Mononuclear cell (primary cell): ENCODE data around the gene PRDM1. TPM values are rescaled to one million over a fixed set of nuclear protein-coding genes. Genes with fewer than 3 reads are reported as not detected.

Experiments
- H3K27me3 ChIP-seq: 2 replicates; pipeline ENCODE4 v1.6.0; 2011; ENCODE audit warnings: low read length, control low read depth; ENCODE audit not compliant: insufficient read depth
- H3K4me1 ChIP-seq: 2 replicates; pipeline ENCODE4 v1.5.1; 2011; ENCODE audit warnings: mild to moderate bottlenecking, low read length, control low read depth; ENCODE audit not compliant: insufficient read depth
- H3K4me3 ChIP-seq: 2 replicates; pipeline ENCODE4 v1.5.1; 2011; ENCODE audit warnings: mild to moderate bottlenecking, low read length, moderate library complexity
- H3K9me3 ChIP-seq: 2 replicates; pipeline ENCODE4 v1.5.1; 2011; ENCODE audit warnings: low read depth, mild to moderate bottlenecking, control low read depth, low read length
- total RNA-seq: library from RNA; depleted of rRNA; stranded (reverse); fragments of >200 nt; gene quantifications from one replicate; pipeline ENCODE4 v1.2.3, GENCODE V29; 2012

The PRDM1 gene
- total RNA-seq, 1 donor, result 87.0 TPM

DNA sequence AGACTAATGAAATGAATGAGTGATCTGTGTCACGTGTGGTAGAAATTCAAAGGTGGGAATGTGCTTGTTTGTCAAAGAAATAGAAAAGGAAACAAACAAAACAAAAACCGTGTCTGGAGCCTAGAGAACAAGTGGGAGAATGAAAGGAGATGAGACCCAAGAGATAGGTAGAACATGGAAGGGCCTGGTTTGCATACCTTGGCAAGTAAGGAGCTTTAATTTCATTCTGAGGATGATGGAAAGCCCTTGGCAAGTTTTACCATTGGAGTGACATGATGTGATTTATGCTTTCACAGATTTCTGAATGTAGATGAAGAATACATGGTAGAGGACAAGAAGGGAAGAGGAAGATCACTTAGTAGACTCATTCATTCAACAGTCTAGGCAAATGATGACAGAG is 26.8 kb upstream of the PRDM1 start:
- H3K9me3 ChIP-seq, result no peaks in the 10 kb centered on the region
- peaks cover 4% of the 10 kb centered on the region for H3K4me1 ChIP-seq
- no peak overlapping the region for H3K4me3 ChIP-seq
- no peaks in the 10 kb centered on the region for H3K27me3 ChIP-seq

DNA sequence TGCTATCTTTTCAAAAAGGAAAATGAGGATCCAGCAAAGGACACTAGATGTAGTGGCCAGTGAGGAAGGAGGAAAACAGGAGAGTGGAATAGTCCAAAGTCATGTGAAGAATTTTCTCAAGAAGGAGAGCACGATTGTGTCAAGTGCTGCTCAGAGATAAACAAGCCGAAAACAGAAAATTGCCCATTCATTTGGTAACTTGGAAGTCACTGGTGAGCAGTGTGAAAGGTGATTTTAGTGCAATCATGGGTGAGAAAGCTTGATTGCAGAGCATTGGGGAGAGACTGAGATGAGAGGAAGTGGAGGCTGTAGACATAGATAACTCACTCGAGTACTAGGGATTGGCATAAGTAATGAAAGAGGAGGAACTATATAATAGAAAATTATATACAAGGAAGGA is 26.0 kb upstream of the PRDM1 start:
- Histone ChIP-seq H3K27me3 (no peaks in the 10 kb centered on the region), H3K4me3 (no peak overlapping the region), H3K4me1 (peaks cover 4% of the 10 kb centered on the region), H3K9me3 (no peaks in the 10 kb centered on the region)

DNA sequence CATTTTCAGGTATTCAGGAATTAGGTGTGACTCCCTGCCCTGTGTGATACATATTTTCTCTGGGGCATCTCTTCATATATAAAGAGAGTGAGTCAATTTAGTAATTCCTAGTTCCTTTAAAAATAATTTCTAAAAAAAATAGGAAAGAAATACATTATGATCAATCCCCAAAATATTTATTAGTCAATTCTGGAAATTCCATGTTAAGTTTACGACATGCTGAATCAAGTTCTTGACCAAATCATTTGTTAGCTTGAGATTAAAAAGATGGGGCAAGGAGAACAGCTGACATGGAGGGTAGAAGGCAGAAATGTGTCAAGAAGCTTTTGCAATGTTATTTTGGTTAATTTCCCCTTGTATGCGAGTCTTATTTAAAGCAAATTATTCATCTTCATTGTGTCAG is 22.7 kb upstream of the PRDM1 start:
- Histone ChIP-seq H3K4me1 (no peaks in the 10 kb centered on the region), H3K4me3 (no peak overlapping the region), H3K9me3 (no peaks in the 10 kb centered on the region), H3K27me3 (no peaks in the 10 kb centered on the region)

DNA sequence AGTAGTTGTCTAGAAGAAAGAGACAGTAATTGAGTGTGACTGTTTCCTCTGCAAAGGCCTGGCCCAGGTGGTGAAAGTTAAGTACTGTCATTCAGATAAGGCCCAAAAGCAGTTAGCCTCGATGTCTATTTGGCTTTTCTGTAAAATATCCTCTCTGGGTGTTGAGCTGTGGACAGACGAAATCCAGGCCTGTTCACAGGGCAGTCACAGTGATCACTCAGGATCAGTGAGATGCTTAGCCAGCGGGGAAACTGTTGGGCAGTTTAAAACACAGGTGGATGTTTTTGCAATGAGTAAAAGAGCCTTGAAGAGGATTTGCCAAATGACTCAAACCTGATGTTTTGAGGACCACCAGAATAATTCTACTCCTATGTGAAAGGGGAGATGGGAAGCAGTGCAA is 22.0 kb upstream of the PRDM1 start:
- H3K4me1 ChIP-seq, result no peaks in the 10 kb centered on the region
- H3K4me3 ChIP-seq, result no peak overlapping the region
- H3K9me3 ChIP-seq, result no peaks in the 10 kb centered on the region
- H3K27me3 ChIP-seq, result no peaks in the 10 kb centered on the region

DNA sequence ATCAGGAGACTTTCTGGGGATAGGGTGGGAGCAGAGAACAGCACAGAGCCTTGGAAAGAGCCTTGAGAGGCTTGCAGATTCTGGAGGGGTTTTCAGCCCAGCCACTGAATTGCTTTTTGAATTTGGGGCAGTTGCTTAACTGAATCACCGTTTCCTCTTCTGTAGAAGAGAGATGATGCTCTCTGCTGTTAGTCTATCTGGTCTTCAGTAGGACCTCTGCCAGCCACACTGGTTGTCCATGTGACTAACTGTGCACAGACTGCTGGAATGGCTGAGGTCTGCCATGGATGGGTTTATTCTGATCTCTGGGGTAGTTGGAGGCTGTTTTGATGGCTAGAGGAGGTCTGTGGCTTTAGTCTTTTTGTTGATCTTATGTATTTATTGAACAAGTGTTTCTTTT is 21.4 kb upstream of the PRDM1 start:
- H3K4me1 ChIP-seq, result no peaks in the 10 kb centered on the region
- no peak overlapping the region for H3K4me3 ChIP-seq
- H3K9me3 ChIP-seq, result no peaks in the 10 kb centered on the region
- no peaks in the 10 kb centered on the region for H3K27me3 ChIP-seq

DNA sequence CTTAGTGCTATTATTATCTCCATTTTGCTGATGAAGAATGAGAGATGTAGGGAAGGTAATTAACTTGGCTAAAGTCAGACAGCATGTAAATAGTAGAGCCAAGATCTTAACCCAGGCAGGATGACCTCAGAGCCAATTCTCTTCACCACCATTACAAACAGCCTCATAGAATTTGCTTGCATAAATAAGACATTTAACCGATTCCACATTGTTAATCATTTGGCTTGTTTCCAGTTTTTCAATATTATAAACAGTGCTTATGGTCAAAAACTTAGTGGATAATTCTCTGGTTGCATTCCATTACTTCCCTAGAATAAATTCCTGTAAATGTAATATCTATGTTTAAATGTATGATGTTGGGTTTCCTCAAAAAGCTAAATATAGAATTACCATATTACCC is 19.1 kb upstream of the PRDM1 start:
- Histone ChIP-seq H3K4me1 (no peaks in the 10 kb centered on the region), H3K9me3 (no peaks in the 10 kb centered on the region), H3K27me3 (no peaks in the 10 kb centered on the region), H3K4me3 (no peak overlapping the region)

DNA sequence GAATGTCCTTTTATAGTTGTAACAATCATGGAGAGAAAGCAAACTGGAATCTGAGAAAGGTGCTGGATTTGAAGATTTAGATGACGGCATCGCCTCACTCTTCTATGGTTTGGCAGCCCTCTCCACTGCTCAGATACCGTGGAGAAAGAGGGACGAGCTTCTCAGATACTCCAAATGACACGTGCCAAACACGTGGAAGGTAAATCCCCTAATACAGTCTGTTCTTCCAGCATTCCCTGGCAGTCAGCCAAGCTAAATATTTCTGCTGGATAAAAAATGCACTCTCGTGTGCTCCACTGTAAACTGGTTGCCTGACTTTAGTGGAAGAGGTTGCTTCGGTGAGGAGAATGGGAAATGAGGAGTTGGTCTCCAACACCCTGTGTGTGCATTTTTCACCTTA is 16.7 kb upstream of the PRDM1 start:
- Histone ChIP-seq H3K27me3 (no peaks in the 10 kb centered on the region), H3K4me1 (no peaks in the 10 kb centered on the region), H3K4me3 (no peak overlapping the region), H3K9me3 (no peaks in the 10 kb centered on the region)

DNA sequence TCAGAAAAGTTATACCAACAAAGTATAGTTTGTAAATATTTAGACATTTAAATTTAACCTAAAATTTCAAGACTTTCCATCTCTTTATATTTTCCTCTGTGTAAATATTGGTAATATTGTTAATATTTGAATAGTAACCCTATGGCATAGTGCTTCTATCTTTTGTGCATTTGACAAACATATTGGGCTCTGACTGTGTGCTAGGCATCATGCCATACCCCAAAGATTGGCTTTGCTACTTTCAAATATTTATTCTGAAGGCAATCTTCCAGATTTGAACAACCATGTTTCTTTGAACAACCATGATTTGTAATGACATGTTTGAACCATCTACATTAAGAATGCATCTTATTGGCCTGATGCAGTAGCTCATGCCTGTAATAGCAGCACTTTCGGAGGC is 15.5 kb upstream of the PRDM1 start:
- Histone ChIP-seq H3K27me3 (no peaks in the 10 kb centered on the region), H3K9me3 (no peaks in the 10 kb centered on the region), H3K4me1 (no peaks in the 10 kb centered on the region), H3K4me3 (no peak overlapping the region)

DNA sequence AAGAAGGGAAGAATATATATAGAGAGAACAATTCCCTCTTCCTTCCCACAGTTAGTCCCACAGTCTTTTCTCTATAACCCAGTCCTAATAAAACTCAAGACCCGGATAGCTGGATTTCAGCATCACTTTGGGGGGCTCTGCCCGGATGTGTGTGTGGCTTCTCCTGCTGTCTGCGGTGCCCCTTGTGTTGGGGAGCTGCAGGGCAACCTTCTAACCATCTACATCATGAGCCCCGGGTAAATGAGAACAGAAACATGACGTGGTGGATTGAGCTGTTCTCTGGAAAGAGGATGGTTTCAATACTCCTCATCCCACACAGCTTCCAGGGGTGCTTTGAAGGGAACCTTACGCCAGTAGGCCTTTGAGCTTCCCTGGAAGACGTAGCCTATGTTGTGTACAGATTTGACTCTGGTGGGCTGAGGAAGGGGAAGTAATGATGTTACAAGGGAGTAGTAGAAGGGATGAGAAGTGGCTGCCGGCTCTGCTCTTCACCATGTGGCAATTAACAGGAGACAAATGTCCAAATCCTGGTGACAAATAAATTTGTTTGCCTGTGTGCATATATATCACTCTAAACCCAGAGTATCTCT is 13.5 kb upstream of the PRDM1 start:
- Histone ChIP-seq H3K4me3 (no peak overlapping the region), H3K9me3 (no peaks in the 10 kb centered on the region), H3K4me1 (no peaks in the 10 kb centered on the region), H3K27me3 (no peaks in the 10 kb centered on the region)

DNA sequence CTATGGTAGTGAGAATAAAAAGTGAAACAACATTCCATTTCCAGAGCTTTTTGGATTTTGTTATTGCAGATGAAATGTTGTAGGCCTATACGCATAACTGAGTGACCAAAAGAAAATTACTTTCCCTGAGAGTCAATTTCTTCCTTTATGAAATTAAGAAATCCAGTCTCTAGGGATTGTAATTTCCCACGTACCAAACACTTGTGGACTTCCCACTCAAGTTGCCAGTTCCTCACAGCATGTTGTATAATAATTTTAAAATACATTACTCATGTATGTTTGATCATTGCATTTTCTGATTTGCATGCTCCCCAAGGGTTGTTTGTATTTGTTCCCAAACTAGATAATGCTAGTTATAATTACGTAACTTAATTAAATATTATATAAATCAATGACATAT is 12.0 kb upstream of the PRDM1 start:
- Histone ChIP-seq H3K27me3 (no peaks in the 10 kb centered on the region), H3K4me3 (no peak overlapping the region), H3K9me3 (no peaks in the 10 kb centered on the region), H3K4me1 (no peaks in the 10 kb centered on the region)

DNA sequence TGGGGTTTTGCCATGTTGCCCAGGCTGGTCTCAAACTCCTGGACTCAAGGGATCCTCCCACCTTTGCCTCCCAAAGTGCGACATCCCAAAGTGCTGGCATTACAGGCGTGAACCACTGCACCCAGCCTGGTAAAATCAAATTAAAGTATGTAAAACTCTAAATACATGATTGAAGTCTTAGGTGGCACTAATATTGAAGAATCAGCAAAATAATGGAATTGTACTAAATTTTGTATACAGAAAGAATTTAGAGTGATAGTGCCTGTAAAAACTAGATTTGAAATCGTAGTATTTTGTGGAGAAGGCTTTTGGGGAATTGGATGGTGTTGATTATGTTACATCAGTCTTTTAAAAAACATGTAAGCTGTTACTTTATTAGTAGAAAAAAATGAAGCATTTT is 10.0 kb upstream of the PRDM1 start:
- Histone ChIP-seq H3K27me3 (no peaks in the 10 kb centered on the region), H3K4me1 (no peaks in the 10 kb centered on the region), H3K4me3 (no peak overlapping the region), H3K9me3 (no peaks in the 10 kb centered on the region)

DNA sequence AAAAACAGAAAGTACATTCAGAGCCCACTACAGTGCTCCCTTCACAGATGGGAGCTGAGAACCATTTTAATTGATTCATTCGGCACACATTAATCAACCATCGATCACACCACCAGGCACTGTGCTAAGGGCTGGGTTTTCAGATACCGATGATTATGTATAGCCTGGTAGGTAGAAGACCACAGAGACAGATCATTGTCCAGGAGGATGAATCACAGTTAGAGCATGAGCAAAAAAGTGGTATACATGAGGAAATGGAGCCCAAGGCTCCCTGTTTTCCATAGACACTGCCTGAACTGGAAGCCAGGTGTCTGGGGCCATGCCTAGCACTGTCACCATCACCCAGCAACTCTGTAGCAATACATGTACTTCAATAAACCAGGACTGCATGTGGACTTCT is 9.0 kb upstream of the PRDM1 start:
- no peaks in the 10 kb centered on the region for H3K27me3 ChIP-seq
- no peaks in the 10 kb centered on the region for H3K4me1 ChIP-seq
- no peaks in the 10 kb centered on the region for H3K9me3 ChIP-seq
- no peak overlapping the region for H3K4me3 ChIP-seq

DNA sequence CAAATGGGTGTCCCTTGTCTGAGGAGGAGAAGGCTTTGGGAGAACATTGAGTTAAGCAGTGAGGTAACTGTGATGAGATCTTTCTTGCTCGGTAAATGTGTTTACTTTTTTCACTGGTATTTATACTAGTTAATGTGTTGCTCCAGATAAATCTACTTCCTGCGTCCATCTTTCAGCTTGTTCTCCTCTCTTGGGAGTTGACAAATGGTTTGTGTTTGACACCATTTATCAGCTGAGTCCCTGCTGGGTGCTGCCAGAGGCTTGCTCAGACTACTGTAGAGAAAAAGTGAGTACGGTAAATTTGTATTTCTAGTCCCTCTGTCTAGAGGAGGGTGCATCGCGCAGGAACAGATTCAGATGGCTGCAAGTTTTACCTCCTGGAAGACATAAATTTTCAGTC is 8.3 kb upstream of the PRDM1 start:
- Histone ChIP-seq H3K27me3 (no peaks in the 10 kb centered on the region), H3K4me3 (no peak overlapping the region), H3K9me3 (no peaks in the 10 kb centered on the region), H3K4me1 (no peaks in the 10 kb centered on the region)

DNA sequence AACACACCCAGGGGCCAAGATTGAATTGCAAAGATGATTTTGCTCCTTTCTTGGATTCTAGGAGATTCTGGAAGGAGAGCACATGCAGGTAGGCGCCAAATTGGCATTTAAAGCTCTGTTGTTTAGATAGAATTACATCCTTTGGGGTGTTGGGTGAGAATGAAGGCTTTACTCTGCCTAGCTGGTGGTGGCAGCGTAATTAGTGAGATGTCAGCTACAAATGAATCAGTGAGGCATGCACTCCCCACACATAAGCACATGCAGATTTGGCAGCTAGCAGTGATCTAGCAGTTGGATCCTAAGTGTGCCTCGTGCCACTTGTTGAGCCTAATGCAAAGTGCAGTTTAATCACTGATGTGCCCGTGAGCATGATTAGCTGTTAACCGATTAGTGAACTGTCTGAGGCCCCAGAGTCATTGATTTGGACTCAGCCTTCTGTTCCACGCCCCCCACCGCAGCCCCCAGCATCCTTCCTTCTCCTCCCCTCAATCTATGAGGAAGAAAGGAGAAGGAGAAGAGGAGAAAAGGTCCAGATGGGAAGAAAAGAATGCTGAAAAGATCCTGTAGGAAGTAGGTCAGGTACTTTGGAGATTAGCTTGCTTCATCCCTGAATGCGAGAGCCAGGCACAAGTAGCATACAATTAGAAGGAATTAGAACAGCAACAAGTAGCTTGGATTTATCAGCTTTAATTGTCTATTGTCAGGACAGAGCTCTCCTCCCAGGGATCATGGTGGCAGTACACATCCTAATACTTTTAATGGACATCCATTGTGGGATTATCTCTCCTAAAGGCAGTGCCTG is 6.0 kb upstream of the PRDM1 start:
- no peaks in the 10 kb centered on the region for H3K9me3 ChIP-seq
- H3K27me3 ChIP-seq, result no peaks in the 10 kb centered on the region
- peaks cover 20% of the 10 kb centered on the region for H3K4me1 ChIP-seq
- H3K4me3 ChIP-seq, result no peak overlapping the region

DNA sequence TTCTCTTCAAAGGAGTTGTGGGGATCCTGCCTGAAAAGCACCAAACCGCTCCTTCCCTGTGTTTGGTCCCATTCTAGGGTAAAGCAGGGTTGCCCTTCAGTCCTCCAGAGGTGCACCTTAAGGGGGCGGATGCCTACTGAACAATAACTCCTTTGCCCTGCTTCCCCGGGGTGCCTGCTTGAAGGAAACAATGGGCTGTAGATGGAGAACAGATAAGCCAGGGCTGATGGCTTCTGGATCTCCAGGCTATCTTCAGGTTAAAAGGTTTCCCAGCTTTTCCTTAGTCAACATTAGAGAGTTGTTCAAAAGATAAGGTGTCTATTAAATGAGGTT is 5.4 kb upstream of the PRDM1 start:
- Histone ChIP-seq H3K9me3 (no peaks in the 10 kb centered on the region), H3K4me1 (peaks cover 25% of the 10 kb centered on the region), H3K27me3 (no peaks in the 10 kb centered on the region), H3K4me3 (no peak overlapping the region)

DNA sequence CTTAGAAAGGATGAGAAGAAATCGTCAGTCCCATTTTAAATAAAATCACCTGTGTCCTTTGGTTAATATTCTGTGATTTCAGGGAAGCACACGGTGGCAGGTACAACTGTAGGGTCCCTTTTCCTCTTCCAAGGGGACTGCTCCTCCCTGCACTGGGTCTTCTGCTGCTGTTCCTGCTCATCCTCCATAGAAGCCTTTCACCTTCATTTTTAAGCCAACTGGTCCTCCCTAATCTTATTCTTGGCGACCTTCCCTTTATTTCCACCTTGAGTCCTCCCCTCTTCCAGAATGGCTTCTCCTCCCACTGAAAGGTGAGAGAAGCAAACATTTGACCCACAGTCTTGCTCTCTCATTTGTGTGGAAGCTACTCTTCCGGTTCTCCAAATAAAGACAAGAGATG is 4.4 kb upstream of the PRDM1 start:
- H3K4me3 ChIP-seq, result no peak overlapping the region
- H3K27me3 ChIP-seq, result no peaks in the 10 kb centered on the region
- H3K4me1 ChIP-seq, result peaks cover 34% of the 10 kb centered on the region
- no peaks in the 10 kb centered on the region for H3K9me3 ChIP-seq
